ENCODE measurements around the gene LRRK1.

The LRRK1 gene

DNA sequence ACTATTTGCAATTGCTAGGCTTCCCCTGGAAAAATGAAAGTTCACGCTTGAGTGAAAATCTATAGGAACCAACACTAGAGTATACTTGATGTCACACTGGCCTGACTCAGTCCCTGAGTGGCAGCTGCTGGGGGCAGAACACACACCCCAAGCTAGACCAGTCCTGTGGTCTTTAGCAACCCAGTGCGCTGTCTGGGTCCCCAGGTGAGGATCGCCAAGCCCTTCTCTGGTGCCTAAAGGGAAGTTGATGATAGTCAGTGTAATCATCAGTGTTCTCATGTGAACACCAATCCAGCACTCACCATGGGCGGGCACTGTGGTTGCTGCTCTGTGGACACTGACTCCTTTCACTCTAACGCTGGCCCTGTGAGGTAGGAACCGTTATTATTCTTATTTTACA is 28.3 kb upstream of the LRRK1 start:
- DNase-seq (ENCODE audit: low read depth) = no peak

DNA sequence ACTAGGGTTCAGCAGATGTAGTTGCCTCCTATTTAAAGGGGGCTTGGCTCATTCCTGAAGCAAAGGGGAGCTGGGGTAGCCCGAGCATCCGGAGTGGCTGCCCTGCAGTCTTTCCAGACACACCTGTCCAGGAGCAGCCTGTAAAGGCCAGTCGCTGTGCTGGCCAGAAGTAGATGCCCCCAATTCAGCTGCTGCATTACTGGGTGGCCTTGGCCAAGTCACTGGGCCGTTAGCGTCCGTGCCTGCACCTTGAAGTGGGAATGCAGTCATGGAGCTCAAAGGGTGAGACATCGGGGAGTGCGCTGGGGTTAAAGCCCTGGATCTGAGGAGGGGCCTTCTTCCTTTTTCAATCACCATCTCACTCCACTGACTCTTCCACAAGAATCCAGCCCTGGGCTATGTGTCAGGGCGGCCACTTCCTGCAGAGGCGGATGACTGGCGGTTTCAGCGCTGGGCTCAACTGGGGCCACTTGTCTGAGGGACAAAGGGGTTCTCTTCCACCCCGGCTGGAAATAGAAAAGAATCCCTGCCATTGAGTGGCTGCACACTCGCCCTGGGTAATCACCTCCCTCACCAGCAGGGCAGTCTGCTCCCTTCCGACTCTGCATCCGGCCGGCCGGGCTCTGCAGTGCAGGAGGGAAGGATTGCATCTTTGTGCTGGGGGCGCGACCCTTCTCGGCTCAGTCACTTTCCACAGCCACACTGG is 27.7 kb upstream of the LRRK1 start:
- no peak for DNase-seq (ENCODE audit: low read depth)

DNA sequence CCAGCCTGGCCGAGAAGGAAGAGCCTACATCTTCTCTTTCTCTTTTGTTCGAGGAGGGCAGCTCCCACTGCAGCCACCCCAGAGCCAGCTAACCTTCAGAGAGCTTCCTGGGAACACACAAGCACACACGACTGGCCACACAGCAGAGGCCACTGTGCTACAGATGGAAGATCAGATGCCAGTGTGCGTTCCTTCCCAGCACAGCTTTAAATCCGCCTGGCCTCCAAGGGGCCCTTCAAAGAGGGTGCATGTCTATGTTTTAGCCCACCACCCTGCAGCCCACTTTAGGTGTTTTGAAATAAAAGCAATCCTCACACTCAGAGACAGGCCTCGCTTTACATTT is 27.2 kb upstream of the LRRK1 start:
- DNase-seq (ENCODE audit: low read depth) = no peak

DNA sequence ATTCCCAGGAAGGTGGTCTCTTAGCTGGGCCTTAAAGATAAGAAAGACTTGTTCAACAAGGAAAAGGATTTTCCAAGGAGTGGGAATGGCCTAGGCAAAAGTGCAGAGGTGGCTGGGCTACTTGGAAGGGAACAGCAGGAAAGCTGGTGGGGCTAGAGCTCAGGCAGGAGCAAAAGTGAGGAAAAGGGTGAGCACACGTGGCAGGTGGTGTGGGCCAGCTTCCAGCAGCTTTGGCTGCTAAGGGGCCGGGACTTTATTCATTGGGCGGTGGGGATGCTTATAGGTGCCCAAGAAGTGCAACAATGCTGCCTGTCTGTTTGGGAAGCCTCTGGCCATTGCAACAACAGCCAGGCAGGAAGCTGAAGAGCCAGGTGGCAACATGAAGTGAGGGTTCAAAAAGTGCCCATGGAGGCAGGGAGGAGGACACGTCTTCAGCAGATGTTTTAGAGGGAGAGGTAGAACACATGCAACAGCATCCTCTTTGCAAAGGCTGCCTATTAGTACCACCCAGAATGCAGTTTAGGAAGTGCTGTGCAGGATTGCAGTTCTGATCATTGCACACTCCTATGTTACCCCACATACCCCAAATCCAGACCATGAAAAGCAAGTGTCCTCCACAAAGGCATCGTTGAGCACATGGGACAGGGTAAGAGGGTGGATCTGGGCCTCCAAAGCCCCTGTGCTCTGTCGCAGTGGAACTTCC is 25.7 kb upstream of the LRRK1 start:
- no peak for DNase-seq (ENCODE audit: low read depth)

DNA sequence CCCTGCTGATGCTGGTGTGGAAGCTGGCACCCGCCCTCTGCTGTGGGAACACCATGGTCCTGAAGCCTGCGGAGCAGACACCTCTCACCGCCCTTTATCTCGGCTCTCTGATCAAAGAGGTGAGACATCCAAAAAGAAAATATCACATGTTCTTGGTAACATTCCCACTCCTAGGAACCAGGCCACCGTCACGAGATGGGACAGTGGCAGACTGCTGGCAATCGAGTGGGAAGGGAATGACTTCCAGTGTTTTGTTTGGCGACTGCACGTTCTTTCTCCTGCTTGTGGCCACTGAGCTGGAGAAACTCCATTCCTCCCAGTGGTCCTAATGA is 25.2 kb upstream of the LRRK1 start:
- DNase-seq (ENCODE audit: low read depth) = no peak

DNA sequence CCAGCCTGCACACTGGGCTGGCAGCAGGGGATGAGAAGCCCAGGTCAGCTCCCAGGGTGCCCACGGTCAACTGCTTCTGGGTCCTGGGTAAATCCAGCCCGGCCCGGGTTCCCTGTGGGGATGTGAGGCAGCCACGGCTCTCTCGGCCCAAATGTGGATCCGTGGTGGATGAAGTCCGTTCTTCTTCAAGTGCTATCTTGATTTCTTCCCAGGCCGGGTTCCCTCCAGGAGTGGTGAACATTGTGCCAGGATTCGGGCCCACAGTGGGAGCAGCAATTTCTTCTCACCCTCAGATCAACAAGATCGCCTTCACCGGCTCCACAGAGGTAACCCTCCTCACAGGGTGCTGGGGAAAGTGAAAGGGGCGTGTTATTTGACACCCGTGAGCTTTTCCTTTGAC is 23.4 kb upstream of the LRRK1 start:
- no peak for DNase-seq (ENCODE audit: low read depth)

DNA sequence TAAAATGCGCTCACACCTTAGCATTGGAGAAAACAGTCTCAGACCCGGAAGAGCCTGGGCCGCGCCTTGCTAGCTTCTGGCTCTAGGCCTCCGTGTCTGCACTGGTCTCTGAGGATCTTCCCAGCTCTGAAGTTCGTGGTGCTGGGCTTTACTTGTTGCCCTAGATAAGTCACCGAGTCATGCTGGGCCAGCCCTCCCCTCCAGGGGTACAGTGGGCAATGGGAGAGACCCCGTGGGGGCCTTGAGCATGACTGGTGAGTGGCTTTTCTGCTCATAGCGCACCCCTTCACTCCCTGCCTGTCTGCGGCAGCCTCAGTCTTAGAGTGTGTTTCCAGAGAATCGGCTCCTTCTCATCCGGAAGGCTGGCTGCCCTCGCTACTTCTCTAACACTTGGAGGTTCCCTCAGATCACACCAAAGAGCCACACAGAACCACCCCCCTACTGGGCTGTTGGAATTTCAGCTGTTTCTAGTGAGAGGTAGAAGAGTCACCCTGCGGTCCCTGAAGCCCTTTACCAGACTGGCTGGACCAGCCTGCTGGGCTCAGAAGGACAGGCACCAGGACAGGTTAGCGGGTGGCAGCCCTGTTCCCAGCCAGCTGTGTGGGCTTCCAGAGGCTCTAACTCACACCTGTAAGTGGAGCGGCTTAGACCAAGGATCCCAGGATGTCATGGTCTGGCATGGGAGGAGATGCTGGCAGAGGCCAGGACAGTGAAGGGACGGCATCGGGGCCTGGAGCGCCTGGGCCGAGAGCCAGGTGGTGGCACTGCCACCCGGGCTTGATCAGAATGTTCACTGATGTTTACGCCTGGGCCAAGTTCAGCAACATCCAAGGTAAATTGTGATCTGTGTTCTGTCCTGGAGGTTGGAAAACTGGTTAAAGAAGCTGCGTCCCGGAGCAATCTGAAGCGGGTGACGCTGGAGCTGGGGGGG is 21.7 kb upstream of the LRRK1 start:
- no peak for DNase-seq (ENCODE audit: low read depth)

DNA sequence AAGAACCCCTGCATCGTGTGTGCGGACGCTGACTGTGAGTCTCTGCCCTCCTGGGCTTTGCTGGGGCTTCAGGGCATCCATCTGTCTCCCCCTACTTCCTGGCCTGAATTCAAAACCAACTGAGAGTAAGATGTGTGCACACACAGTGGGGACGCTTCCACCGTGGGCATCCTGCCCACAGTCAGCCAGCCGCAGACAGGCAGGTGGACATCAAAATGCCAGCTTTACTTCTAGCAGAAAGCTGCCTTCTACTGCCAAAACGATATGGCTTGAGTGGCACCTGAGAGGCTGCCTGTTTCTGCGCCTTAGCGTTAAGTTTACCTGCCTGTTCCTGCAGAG is 21.0 kb upstream of the LRRK1 start:
- DNase-seq (ENCODE audit: low read depth) = no peak

DNA sequence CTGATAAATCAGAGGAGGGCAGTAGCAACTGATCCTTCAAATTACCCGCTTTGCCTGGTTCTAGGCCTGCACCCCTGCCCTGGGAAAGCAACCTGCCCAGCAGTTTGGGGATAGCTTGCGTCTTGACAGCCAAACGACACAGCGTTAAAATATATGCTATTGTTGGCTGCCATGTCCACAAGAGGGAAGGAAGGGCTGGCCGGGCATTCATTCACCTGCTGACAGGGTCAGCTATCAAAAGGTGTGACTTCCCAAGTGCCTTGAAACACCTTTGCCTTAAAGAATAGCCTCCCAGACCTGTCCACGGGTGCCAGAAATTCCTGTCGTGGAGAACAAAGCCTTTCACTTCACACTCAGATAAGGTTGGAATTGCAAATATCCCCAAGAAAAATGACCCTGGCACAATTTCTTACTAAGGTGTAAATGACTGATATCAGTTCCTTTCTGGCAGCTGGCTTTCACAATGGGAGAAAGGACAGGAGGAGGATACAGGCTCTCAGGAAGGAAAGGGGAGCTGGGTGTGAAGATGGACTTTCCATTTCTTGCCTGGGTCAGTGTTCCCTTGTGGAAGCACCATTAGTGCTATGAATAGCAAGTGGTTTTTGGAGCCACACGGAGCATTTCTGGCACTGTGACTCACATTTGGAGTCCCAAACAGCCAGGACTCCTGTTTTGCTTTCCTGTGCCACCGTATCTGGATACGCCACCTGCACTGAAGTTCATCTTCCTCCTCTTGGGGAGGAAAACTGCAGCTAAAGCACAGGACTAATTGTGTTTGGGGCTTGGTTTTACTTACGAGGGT is 20.3 kb upstream of the LRRK1 start:
- no peak for DNase-seq (ENCODE audit: low read depth)

DNA sequence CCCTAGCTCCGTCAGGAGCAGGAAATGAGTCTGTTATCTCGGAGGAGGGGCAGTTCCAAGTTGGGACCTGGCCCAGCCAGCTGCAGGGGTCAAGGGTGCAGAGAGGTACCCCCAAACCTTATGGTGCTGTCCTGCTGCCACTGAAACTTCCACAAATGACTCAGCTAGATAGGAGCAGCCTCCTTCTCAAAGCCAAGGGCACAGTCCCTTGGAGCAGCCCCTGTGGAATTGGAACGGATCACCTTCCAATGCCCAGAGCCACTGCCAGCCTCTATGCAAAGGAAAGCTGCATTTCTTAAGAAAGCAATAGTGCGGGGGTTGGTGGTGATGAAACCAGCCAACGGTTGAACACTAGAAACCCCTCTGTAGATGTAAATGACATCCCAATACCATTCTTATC is 19.6 kb upstream of the LRRK1 start:
- DNase-seq (ENCODE audit: low read depth) = no peak

DNA sequence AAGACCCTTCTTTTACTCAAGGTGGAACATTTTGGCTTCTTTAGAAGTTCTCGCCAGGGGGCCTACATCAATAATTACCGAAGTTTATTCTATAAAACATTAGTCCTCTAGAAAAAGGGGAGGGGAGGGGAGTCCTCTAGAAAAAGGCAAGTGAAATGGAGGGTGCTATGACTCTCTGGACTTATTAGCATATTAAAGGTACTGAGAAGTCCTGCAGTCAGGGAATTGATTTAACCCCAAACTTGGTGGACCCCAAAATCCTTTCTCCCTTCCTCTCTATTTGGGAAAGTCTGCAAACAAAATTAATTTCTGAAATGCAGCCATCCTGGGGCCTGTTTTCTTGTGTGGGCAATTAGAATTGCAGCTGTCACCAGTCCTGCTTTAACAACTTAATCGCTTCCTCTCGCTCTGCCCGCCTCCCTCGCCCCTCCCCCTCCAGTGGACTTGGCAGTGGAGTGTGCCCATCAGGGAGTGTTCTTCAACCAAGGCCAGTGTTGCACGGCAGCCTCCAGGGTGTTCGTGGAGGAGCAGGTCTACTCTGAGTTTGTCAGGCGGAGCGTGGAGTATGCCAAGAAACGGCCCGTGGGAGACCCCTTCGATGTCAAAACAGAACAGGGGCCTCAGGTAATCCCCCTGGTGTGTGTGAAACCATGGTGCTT is 18.9 kb upstream of the LRRK1 start:
- DNase-seq (ENCODE audit: low read depth) = no peak

DNA sequence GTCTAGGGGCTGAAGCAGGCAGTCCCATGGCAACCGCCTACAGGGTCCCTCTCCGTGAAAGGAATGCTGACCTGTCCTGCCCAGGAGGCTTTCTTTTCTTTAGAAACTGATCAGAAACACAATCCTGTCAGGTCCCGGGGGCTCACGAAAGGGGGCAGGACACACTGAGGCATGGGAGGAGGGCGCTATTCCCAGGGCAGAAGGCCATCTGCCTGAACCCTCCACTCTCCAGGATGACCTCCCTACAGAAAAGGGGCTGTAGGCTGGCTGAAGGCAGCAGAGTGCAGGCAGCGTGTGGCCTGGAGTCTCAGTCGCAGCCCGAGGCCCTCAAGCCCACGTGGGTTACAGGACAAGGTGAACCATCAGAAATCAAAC is 18.4 kb upstream of the LRRK1 start:
- no peak for DNase-seq (ENCODE audit: low read depth)

DNA sequence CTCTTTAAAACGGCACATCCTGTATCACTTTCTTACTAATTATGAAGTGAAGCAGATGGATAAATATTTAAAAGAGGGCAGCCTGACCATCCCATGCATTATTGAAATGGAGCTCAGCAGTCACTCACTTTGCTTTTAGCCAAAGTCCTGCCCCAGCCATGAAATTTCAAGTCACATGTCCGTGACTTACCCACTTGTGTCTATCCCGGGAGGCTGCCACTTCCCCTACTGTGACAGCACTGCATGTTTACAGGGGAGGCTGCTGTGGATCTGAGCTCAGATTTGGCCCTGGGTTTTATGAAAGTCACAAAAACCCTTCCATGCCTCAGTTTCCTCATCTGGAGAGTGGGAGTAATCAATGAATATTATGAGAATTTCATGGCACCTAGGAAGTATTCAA is 17.9 kb upstream of the LRRK1 start:
- DNase-seq (ENCODE audit: low read depth) = no peak

DNA sequence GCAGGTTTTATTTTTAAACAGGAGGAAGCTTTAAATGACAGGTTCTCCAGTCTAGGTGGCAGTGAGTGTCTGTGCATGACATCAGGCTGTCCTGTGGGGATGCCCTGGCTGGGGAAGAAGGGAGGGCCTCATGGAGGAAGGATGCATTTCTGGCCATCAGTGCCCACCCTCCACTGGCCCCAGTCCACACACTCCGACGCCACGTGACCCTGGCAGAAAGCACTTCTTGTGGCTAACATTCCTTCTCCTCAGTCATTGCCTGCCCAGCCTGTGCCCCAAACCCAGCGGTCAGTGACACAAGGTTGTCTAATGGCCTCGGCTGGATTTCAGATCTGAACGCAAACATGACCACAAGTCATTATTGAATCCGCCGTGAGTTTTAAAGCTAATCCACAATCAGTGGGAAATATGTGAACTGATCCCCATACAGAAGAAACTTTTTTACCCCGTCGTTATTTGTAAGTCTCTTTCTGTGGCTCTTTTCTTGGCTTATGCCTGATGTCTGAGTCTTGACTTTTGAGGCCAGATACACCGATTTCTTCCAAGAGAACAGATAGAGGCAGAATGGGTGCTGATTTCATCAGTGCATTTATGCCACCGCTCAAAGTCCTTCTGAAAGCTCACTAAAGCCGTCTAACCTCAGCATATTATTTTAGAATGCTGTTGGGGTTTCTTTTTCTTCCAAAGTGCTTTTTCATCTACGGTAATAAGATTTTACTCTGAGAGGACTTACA is 17.3 kb upstream of the LRRK1 start:
- no peak for DNase-seq (ENCODE audit: low read depth)

DNA sequence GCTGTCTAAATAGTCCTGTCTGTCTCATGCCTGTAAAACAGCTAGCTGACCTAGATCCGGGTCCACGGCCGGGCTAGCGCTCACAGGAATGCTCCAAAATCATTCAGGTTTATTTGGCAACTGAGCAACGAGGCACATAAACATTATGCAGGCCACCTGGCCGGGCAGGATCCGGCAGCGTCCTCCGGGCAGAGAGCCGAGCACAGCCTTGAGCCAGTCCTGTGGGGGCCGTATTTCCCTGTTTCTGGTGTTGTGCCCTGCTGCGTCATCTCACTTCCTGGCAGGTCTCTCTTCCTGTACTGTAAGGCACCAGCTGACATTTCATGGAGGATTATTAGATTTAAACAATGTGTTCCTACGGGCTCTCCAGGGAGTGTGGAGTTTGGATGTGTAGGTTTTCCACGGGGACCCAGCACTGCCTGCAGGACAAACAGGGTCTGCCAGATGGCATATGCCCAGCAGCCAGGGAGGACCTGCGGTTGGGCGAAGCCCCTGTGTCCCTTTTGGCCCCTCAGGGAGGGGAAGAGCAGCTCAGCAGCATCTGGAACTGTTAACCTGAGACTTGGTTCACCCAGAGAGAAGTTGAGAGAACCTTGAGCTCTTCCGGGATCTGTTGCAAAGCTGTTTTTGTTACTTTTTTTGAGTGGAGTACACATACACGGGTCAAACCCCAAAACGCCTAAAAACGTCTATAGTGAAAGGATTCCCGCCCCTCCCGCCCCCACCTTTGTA is 16.6 kb upstream of the LRRK1 start:
- DNase-seq (ENCODE audit: low read depth) = peak; percentile 75

DNA sequence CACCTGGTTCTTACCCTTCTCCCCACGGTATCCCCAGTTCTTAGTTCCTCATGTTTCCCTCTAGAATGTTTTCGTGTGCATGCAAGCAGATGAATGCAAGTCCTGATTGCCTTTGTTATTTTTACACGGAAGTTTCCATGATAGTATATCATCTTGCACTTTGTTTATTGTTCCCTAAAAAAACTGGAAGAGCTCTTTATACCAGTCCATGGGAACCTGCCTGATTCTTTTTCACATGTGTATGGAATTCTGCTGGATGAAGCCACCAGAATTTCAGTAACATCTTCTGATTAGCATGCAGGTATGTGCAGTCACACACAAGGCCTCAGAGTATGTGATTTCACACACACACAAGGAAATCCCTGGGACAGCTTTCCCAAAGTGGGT is 16.0 kb upstream of the LRRK1 start:
- DNase-seq (ENCODE audit: low read depth) = no peak

DNA sequence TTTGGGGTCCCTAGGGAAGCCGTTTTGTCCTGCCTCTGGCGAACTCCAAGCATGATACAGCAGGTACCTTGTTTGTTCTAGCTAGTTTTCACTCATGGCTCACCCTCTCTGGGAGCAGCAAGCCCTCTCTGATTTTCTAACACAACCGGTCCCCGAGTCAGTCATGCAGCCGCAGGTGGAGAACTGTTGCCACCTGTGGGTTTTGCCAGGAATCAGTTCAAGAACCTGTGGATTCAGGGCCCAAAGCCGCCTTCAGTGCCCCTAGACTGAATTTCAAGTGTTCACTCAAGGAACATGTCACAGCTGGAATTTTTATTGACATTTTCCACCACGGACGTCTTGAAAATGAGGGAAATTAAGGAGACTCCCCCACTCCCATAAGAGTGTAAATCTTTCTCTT is 13.3 kb upstream of the LRRK1 start:
- DNase-seq (ENCODE audit: low read depth) = no peak

DNA sequence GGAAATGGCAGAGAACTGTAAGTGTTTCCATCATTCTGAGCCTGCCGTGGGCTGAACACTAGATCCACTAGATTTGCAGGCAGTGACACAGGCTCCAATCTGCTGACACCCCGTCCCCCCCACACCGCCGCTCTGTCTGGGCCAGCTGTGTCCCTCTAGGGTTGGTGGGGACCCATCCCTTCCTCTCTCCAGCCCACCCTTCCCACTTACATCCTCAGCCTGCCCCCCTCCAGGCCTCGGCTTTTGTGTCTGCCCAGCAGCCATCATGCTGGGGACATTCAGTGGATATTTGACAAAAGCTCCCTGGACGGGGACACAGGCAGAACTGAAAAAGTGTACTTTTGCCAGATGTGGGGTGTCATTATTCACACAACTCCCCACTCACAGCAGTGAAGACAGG is 10.7 kb upstream of the LRRK1 start:
- no peak for DNase-seq (ENCODE audit: low read depth)

DNA sequence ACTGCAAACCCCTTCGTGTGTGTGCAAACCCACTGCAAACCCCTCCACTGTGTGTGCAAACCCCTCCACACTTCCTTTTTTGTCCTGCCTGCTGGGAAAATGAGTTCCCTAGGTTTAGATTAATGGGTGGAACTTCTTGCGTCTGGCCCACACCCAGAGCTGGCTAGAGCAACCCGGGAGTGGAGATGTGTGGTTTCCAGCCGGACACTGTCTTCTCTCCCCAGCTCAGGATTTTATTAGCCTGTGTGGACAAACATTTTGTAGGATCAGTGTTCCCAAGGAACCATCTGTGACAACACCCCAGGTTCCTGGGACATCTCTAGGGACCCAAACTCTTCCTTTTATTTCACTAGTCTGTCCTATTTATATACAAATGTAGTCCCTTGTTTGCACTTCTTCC is 9.6 kb upstream of the LRRK1 start:
- no peak for DNase-seq (ENCODE audit: low read depth)

Measured in stromal cell of bone marrow (primary cell).